Chondrocyte (in vitro differentiated cells): Measurements from ENCODE around the gene NLRP6. TPM values are rescaled to one million over a fixed set of nuclear protein-coding genes. Genes with fewer than 3 reads are reported as not detected.
A peak's percentile ranks its signal among the peaks of the same experiment; 100 is the strongest.
"Not testable (repeated sequence)": the region's sequence is repeated elsewhere in the genome, so short reads cannot be mapped to it uniquely, and the experiment has no call there.

Experiments
- DNase-seq: peaks from one replicate; pipeline ENCODE4 v3.0.0; 2021; ENCODE audit warnings: mixed read lengths, low spot score
- H3K27ac Mint-ChIP-seq: one replicate; pipeline ENCODE4 v1.8.0; 2021; ENCODE audit warnings: mild to moderate bottlenecking, moderate library complexity, mixed read lengths; ENCODE audit not compliant: unreplicated experiment
- H3K27me3 Mint-ChIP-seq: 2 replicates; pipeline ENCODE4 v1.8.0; 2021; ENCODE audit warnings: low read depth, mixed read lengths
- H3K36me3 Mint-ChIP-seq: 2 replicates; pipeline ENCODE4 v1.8.0; 2021; ENCODE audit warnings: low read depth, mixed read lengths
- H3K4me1 Mint-ChIP-seq: 2 replicates; pipeline ENCODE4 v1.8.0; 2021; ENCODE audit warnings: low read depth, mild to moderate bottlenecking, mixed read lengths
- H3K4me3 Mint-ChIP-seq: one replicate; pipeline ENCODE4 v1.8.0; 2021; ENCODE audit warnings: mild to moderate bottlenecking, moderate library complexity, mixed read lengths; ENCODE audit not compliant: unreplicated experiment
- H3K9me3 Mint-ChIP-seq: 2 replicates; pipeline ENCODE4 v1.8.0; 2021; ENCODE audit warnings: low read depth, mixed read lengths
- CTCF ChIP-seq: fragments of 200-600 bp; sonication (generic); IDR thresholded peaks from 2 replicates; pipeline ENCODE4 v1.5.0; 2021; ENCODE audit warnings: antibody characterized with exemption, mild to moderate bottlenecking, moderate library complexity
- total RNA-seq: library from RNA; stranded (reverse); gene quantifications from 3 replicates; pipeline ENCODE4 v1.2.1, GENCODE V29; 2021

NLRP6 gene
- total RNA-seq, 1 donor from 2014 or later = not detected

- H3K4me3 Mint-ChIP-seq = no peak overlapping the region
- H3K27me3 Mint-ChIP-seq = no peaks in the 10 kb centered on the region
- H3K27ac Mint-ChIP-seq = no peak overlapping the region
- peak; percentile 51 for DNase-seq
- H3K9me3 Mint-ChIP-seq = no peaks in the 10 kb centered on the region
- TF ChIP-seq CTCF = no peak
- no peaks in the 10 kb centered on the region for H3K36me3 Mint-ChIP-seq
- peaks cover 14% of the 10 kb centered on the region for H3K4me1 Mint-ChIP-seq
These were observed 45.9 kb downstream of the NLRP6 start for GRCh38 chr11:324156-324555.

- H3K9me3 Mint-ChIP-seq, H3K27ac Mint-ChIP-seq, H3K27me3 Mint-ChIP-seq, H3K4me3 Mint-ChIP-seq, H3K36me3 Mint-ChIP-seq: not testable (repeated sequence)
- H3K4me1 Mint-ChIP-seq = peaks cover 14% of the 10 kb centered on the region
- DNase-seq = peak; percentile 41
These were observed 46.6 kb downstream of the NLRP6 start for GRCh38 chr11:324593-325517.

- Mint-ChIP-seq H3K36me3 (no peaks in the 10 kb centered on the region), H3K4me3 (no peak overlapping the region), H3K27ac (peak overlapping the region; percentile 72), H3K27me3 (no peaks in the 10 kb centered on the region), H3K4me1 (peaks cover 8% of the 10 kb centered on the region), H3K9me3 (no peaks in the 10 kb centered on the region)
- TF ChIP-seq CTCF = no peak
- DNase-seq = peak; percentile 62
These were observed 47.8 kb downstream of the NLRP6 start for GRCh38 chr11:325796-326591.

GRCh38 chr11:326592-326841 lies 48.3 kb downstream of the NLRP6 start:
- Mint-ChIP-seq H3K36me3 (no peaks in the 10 kb centered on the region), H3K27ac (no peak overlapping the region), H3K4me3 (no peak overlapping the region), H3K27me3 (no peaks in the 10 kb centered on the region), H3K9me3 (no peaks in the 10 kb centered on the region), H3K4me1 (peaks cover 8% of the 10 kb centered on the region)
- TF ChIP-seq CTCF = no peak
- DNase-seq = peak; percentile 72

- no peaks in the 10 kb centered on the region for H3K27me3 Mint-ChIP-seq
- H3K4me1 Mint-ChIP-seq = peaks cover 8% of the 10 kb centered on the region
- no peaks in the 10 kb centered on the region for H3K36me3 Mint-ChIP-seq
- TF ChIP-seq CTCF = no peak
- H3K27ac Mint-ChIP-seq = no peak overlapping the region
- peak; percentile 68 for DNase-seq
- H3K9me3 Mint-ChIP-seq = no peaks in the 10 kb centered on the region
- H3K4me3 Mint-ChIP-seq = no peak overlapping the region
These were observed 48.8 kb downstream of the NLRP6 start for GRCh38 chr11:326842-327580.
